HEK293 (cell line): ENCODE results near the gene ANK2.

Experiments
- CTCF ChIA-PET: fragments of 350-600 bp; formaldehyde crosslinking; extraction: SDS; loops from one replicate; lab custom pipeline; 2021; ENCODE audit warnings: antibody characterized with exemption; lab: Yijun Ruan, JAX
- POLR2A ChIA-PET: fragments of 300-600 bp; formaldehyde crosslinking; extraction: SDS; loops from one replicate; lab custom pipeline; 2020; ENCODE audit warnings: antibody characterized with exemption, inconsistent platforms; lab: Yijun Ruan, JAX
- H3K27ac ChIP-seq: fragments of 200-500 bp; sonication (Bioruptor generic); 2 replicates; pipeline ENCODE4 v1.5.1; 2014; ENCODE audit warnings: low read depth, low read length, control low read depth, inconsistent platforms; ENCODE audit errors: extremely low read depth
- H3K36me3 ChIP-seq, 2 experiments: fragments of 200-500 bp in 1 of 2; sonication (Bioruptor generic) in 1 of 2; 1 replicate in 1 of 2; 2 replicates in 1 of 2; pipeline ENCODE4 v1.5.1; 2014 to 2017; ENCODE audit warnings: inconsistent platforms in 2 of 2, low read length in 2 of 2; ENCODE audit not compliant: control insufficient read depth in 2 of 2, insufficient read depth in 1 of 2
- H3K4me1 ChIP-seq: fragments of 200-500 bp; sonication (Bioruptor generic); 2 replicates; pipeline ENCODE4 v1.5.1; 2014; ENCODE audit warnings: mild to moderate bottlenecking, low read length, inconsistent platforms; ENCODE audit not compliant: control insufficient read depth, insufficient read depth
- H3K4me3 ChIP-seq: 2 replicates; pipeline ENCODE4 v1.5.1; 2011; ENCODE audit warnings: low read depth, mild to moderate bottlenecking, control low read depth, low read length, moderate library complexity
- H3K9me3 ChIP-seq: fragments of 200-500 bp; sonication (Bioruptor generic); 2 replicates; pipeline ENCODE4 v1.5.1; 2014; ENCODE audit warnings: low read depth, low read length, inconsistent platforms; ENCODE audit not compliant: control insufficient read depth, insufficient read depth
- KLF9 ChIP-seq: fragments of 450-650 bp; formaldehyde crosslinking; IDR thresholded peaks from 2 replicates; pipeline ENCODE4 v1.5.1; 2016; ENCODE audit warnings: missing biosample characterization, missing genetic modification characterization, low read depth
- MZF1 ChIP-seq: fragments of 450-650 bp; formaldehyde crosslinking; IDR thresholded peaks from 2 replicates; pipeline ENCODE4 v1.5.1; 2017; ENCODE audit warnings: missing biosample characterization, missing genetic modification characterization, borderline replicate concordance
- TRIM28 ChIP-seq: IDR thresholded peaks from 2 replicates; pipeline ENCODE4 v1.6.1; 2011; ENCODE audit warnings: low read length, control low read depth, borderline replicate concordance
- ZBTB17 ChIP-seq: fragments of 450-650 bp; formaldehyde crosslinking; IDR thresholded peaks from 2 replicates; pipeline ENCODE4 v1.5.1; 2016; ENCODE audit warnings: missing biosample characterization, missing genetic modification characterization
- ZNF184 ChIP-seq: fragments of 450-650 bp; IDR thresholded peaks from 2 replicates; pipeline ENCODE4 v1.5.1; 2018; ENCODE audit warnings: missing biosample characterization, mild to moderate bottlenecking, missing genetic modification characterization
- ZNF211 ChIP-seq: fragments of 450-650 bp; formaldehyde crosslinking; IDR thresholded peaks from 2 replicates; pipeline ENCODE4 v1.5.1; 2016; ENCODE audit warnings: low read depth, missing biosample characterization, missing genetic modification characterization
- ZNF223 ChIP-seq: fragments of 450-650 bp; formaldehyde crosslinking; IDR thresholded peaks from 2 replicates; pipeline ENCODE4 v1.5.1; 2016; ENCODE audit warnings: missing biosample characterization, missing genetic modification characterization
- ZNF292 ChIP-seq: fragments of 450-650 bp; formaldehyde crosslinking; IDR thresholded peaks from 2 replicates; pipeline ENCODE4 v1.5.1; 2016; ENCODE audit warnings: low read depth, missing biosample characterization, missing genetic modification characterization, borderline replicate concordance
- ZNF302 ChIP-seq: fragments of 450-650 bp; formaldehyde crosslinking; IDR thresholded peaks from 2 replicates; pipeline ENCODE4 v1.5.1; 2016; ENCODE audit warnings: missing biosample characterization, missing genetic modification characterization, low read depth
- ZNF394 ChIP-seq: fragments of 450-650 bp; formaldehyde crosslinking; IDR thresholded peaks from 2 replicates; pipeline ENCODE4 v1.5.1; 2016; ENCODE audit warnings: missing biosample characterization, missing genetic modification characterization, mild to moderate bottlenecking, moderate library complexity, borderline replicate concordance
- ZNF404 ChIP-seq: fragments of 450-650 bp; formaldehyde crosslinking; IDR thresholded peaks from 2 replicates; pipeline ENCODE4 v1.5.1; 2017; ENCODE audit warnings: missing biosample characterization, missing genetic modification characterization
- ZNF768 ChIP-seq: fragments of 450-650 bp; formaldehyde crosslinking; IDR thresholded peaks from 2 replicates; pipeline ENCODE4 v1.5.1; 2018; ENCODE audit warnings: missing biosample characterization, mild to moderate bottlenecking, missing genetic modification characterization
- ZNF830 ChIP-seq: fragments of 450-650 bp; IDR thresholded peaks from 2 replicates; pipeline ENCODE4 v1.5.0; 2018; ENCODE audit warnings: missing biosample characterization, missing genetic modification characterization, low read depth, mild to moderate bottlenecking, moderate library complexity
- TF ChIP-seq, protein P1 (sequence below): fragments of 450-650 bp; formaldehyde crosslinking; IDR thresholded peaks from 2 replicates; pipeline ENCODE4 v1.5.1; 2016; ENCODE audit warnings: missing biosample characterization, missing genetic modification characterization
- TF ChIP-seq, protein P2 (sequence below): fragments of 450-650 bp; formaldehyde crosslinking; optimal IDR thresholded peaks from 2 replicates; pipeline ENCODE3; 2016; ENCODE audit warnings: missing biosample characterization, mild to moderate bottlenecking, missing genetic modification characterization
- TF ChIP-seq, protein P3 (sequence below): fragments of 450-650 bp; formaldehyde crosslinking; IDR thresholded peaks from 2 replicates; pipeline ENCODE4 v1.5.1; 2016; ENCODE audit warnings: missing biosample characterization, missing genetic modification characterization
- TF ChIP-seq, protein P4 (sequence below): fragments of 450-650 bp; formaldehyde crosslinking; IDR thresholded peaks from 2 replicates; pipeline ENCODE4 v1.5.1; 2017; ENCODE audit warnings: missing biosample characterization, missing genetic modification characterization
- TF ChIP-seq, protein P5 (sequence below): fragments of 450-650 bp; IDR thresholded peaks from 2 replicates; pipeline ENCODE4 v1.5.1; 2018; ENCODE audit warnings: missing biosample characterization, missing genetic modification characterization
- TF ChIP-seq, protein P6 (sequence below): fragments of 450-650 bp; formaldehyde crosslinking; IDR thresholded peaks from 2 replicates; pipeline ENCODE4 v1.5.1; 2017; ENCODE audit warnings: missing biosample characterization, missing genetic modification characterization
- TF ChIP-seq, protein P7 (sequence below): fragments of 450-650 bp; formaldehyde crosslinking; IDR thresholded peaks from 2 replicates; pipeline ENCODE4 v1.5.1; 2016; ENCODE audit warnings: missing biosample characterization, missing genetic modification characterization

Gene ANK2

DNA sequence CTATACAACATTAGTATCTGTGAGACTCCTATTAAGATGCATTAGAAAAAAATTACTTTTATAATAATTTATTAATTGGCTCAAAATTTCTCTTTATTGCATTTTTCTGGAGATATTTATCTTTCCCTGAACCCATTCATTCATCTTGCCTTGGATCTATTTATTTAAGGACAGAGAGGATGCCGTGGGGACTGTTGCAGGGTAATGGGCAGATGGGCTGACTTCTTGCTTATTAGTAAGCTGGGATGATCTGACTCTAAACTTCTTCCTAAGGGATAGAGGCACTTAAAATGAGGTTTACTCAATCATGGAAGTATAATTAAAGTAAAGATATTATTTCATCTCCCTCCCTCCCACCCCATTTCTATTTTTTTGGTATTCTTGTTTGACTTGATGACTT, 18.2 kb upstream of the ANK2 start (continued):
- TF ChIP-seq ZNF184 (tag by site-specific recombination) = no peak
- TF ChIP-seq, protein P1, sequence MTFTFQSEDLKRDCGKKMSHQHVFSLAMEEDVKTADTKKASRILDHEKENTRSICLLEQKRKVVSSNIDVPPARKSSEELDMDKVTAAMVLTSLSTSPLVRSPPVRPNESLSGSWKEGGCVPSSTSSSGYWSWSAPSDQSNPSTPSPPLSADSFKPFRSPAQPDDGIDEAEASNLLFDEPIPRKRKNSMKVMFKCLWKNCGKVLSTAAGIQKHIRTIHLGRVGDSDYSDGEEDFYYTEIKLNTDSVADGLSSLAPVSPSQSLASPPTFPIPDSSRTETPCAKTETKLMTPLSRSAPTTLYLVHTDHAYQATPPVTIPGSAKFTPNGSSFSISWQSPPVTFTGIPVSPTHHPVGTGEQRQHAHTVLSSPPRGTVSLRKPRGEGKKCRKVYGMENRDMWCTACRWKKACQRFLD = no peak

DNA sequence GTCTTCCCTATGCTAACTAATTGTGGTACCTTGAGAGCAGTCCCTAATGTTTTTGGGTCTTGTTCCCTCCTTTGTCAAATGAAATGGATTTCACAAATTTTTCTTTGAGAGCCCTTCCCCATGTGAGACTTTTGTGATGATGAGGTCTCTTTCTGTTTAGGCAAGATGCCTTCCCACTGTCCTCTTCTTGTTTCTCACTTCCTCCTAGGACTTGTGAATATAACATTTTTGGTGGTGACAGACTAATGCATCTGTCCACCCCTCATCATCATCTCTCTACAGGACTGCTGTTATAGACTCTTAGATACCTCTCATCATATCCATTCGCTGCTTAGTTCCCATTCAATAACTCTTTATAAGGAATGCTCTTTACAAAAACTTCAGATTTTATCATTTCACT, 8.7 kb upstream of the ANK2 start:
- Histone ChIP-seq H3K9me3 (no peaks in the 10 kb centered on the region), H3K36me3 (no peaks in the 10 kb centered on the region), H3K4me1 (no peaks in the 10 kb centered on the region), H3K4me3 (no peak overlapping the region), H3K27ac (no peak overlapping the region)
- no peak for TF ChIP-seq KLF9 (tag by site-specific recombination)
- TF ChIP-seq, protein P1 = no peak
- TF ChIP-seq, protein P2, sequence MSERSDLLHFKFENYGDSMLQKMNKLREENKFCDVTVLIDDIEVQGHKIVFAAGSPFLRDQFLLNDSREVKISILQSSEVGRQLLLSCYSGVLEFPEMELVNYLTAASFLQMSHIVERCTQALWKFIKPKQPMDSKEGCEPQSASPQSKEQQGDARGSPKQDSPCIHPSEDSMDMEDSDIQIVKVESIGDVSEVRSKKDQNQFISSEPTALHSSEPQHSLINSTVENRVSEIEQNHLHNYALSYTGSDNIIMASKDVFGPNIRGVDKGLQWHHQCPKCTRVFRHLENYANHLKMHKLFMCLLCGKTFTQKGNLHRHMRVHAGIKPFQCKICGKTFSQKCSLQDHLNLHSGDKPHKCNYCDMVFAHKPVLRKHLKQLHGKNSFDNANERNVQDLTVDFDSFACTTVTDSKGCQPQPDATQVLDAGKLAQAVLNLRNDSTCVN (tag by site-specific recombination) = no peak
- no peak for TF ChIP-seq ZNF394 (tag by site-specific recombination)
- no peak for TF ChIP-seq ZNF292
- TF ChIP-seq, protein P3, sequence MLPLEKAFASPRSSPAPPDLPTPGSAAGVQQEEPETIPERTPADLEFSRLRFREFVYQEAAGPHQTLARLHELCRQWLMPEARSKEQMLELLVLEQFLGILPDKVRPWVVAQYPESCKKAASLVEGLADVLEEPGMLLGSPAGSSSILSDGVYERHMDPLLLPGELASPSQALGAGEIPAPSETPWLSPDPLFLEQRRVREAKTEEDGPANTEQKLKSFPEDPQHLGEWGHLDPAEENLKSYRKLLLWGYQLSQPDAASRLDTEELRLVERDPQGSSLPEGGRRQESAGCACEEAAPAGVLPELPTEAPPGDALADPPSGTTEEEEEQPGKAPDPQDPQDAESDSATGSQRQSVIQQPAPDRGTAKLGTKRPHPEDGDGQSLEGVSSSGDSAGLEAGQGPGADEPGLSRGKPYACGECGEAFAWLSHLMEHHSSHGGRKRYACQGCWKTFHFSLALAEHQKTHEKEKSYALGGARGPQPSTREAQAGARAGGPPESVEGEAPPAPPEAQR (tag by site-specific recombination) = no peak
- TF ChIP-seq TRIM28 = no peak
- no peak for TF ChIP-seq MZF1 (tag by site-specific recombination)
- TF ChIP-seq, protein P4, sequence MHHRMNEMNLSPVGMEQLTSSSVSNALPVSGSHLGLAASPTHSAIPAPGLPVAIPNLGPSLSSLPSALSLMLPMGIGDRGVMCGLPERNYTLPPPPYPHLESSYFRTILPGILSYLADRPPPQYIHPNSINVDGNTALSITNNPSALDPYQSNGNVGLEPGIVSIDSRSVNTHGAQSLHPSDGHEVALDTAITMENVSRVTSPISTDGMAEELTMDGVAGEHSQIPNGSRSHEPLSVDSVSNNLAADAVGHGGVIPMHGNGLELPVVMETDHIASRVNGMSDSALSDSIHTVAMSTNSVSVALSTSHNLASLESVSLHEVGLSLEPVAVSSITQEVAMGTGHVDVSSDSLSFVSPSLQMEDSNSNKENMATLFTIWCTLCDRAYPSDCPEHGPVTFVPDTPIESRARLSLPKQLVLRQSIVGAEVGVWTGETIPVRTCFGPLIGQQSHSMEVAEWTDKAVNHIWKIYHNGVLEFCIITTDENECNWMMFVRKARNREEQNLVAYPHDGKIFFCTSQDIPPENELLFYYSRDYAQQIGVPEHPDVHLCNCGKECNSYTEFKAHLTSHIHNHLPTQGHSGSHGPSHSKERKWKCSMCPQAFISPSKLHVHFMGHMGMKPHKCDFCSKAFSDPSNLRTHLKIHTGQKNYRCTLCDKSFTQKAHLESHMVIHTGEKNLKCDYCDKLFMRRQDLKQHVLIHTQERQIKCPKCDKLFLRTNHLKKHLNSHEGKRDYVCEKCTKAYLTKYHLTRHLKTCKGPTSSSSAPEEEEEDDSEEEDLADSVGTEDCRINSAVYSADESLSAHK = no peak
- TF ChIP-seq, protein P5, sequence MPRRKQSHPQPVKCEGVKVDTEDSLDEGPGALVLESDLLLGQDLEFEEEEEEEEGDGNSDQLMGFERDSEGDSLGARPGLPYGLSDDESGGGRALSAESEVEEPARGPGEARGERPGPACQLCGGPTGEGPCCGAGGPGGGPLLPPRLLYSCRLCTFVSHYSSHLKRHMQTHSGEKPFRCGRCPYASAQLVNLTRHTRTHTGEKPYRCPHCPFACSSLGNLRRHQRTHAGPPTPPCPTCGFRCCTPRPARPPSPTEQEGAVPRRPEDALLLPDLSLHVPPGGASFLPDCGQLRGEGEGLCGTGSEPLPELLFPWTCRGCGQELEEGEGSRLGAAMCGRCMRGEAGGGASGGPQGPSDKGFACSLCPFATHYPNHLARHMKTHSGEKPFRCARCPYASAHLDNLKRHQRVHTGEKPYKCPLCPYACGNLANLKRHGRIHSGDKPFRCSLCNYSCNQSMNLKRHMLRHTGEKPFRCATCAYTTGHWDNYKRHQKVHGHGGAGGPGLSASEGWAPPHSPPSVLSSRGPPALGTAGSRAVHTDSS (tag by site-specific recombination) = no peak
- TF ChIP-seq ZNF404 = no peak
- TF ChIP-seq ZBTB17 = no peak
- no peak for TF ChIP-seq ZNF211 (tag by site-specific recombination)
- TF ChIP-seq, protein P6, sequence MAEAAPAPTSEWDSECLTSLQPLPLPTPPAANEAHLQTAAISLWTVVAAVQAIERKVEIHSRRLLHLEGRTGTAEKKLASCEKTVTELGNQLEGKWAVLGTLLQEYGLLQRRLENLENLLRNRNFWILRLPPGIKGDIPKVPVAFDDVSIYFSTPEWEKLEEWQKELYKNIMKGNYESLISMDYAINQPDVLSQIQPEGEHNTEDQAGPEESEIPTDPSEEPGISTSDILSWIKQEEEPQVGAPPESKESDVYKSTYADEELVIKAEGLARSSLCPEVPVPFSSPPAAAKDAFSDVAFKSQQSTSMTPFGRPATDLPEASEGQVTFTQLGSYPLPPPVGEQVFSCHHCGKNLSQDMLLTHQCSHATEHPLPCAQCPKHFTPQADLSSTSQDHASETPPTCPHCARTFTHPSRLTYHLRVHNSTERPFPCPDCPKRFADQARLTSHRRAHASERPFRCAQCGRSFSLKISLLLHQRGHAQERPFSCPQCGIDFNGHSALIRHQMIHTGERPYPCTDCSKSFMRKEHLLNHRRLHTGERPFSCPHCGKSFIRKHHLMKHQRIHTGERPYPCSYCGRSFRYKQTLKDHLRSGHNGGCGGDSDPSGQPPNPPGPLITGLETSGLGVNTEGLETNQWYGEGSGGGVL (tag by site-specific recombination) = no peak
- TF ChIP-seq, protein P7, sequence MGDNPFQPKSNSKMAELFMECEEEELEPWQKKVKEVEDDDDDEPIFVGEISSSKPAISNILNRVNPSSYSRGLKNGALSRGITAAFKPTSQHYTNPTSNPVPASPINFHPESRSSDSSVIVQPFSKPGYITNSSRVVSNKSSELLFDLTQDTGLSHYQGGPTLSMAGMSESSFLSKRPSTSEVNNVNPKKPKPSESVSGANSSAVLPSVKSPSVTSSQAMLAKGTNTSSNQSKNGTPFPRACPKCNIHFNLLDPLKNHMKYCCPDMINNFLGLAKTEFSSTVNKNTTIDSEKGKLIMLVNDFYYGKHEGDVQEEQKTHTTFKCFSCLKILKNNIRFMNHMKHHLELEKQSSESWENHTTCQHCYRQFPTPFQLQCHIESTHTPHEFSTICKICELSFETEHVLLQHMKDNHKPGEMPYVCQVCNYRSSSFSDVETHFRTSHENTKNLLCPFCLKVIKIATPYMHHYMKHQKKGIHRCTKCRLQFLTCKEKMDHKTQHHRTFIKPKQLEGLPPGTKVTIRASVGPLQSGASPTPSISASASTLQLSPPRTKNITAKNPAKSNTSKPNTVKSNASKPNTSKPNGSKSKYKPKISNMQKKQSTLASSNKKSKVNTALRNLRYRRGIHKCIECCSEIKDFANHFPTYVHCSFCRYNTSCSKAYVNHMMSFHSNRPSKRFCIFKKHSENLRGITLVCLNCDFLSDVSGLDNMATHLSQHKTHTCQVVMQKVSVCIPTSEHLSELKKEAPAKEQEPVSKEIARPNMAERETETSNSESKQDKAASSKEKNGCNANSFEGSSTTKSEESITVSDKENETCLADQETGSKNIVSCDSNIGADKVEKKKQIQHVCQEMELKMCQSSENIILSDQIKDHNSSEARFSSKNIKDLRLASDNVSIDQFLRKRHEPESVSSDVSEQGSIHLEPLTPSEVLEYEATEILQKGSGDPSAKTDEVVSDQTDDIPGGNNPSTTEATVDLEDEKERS = no peak
- TF ChIP-seq ZNF768 (tag by site-specific recombination) = no peak
- TF ChIP-seq ZNF223 (tag by site-specific recombination) = no peak
- TF ChIP-seq ZNF302 (tag by site-specific recombination) = no peak
- TF ChIP-seq ZNF830 (tag by site-specific recombination) = no peak
- CTCF ChIA-PET = no interaction called here
- POLR2A ChIA-PET = no interaction called here
